B cell (primary cell): ENCODE results near the gene TAF6. TPM values are rescaled to one million over a fixed set of nuclear protein-coding genes. Genes with fewer than 3 reads are reported as not detected.

ENCODE experiments used
- ATAC-seq: fragments of 200-7000 bp; cut with Tn5 transposase; one replicate; pipeline ENCODE4 v1.10.0; 2021; ENCODE audit warnings: low read depth, mild to moderate bottlenecking, moderate number of reproducible peaks, moderate library complexity
- CTCF ChIA-PET: fragments of 350-600 bp; sonication (Branson Sonifier 250); formaldehyde crosslinking; loops from one replicate; lab custom pipeline; 2021; ENCODE audit warnings: antibody characterized with exemption, inconsistent platforms; lab: Charles Lee
- POLR2A ChIA-PET: fragments of 350-600 bp; sonication (Branson Sonifier 250); formaldehyde crosslinking; loops from one replicate; lab custom pipeline; 2021; ENCODE audit warnings: antibody characterized with exemption; lab: Charles Lee
- DNase-seq: peaks from one replicate; pipeline ENCODE4 v3.0.0; 2013
- H2AFZ ChIP-seq: 2 replicates; pipeline ENCODE4 v1.6.1; 2012; ENCODE audit warnings: mild to moderate bottlenecking, low read depth, low read length; ENCODE audit not compliant: insufficient read depth, poor library complexity, severe bottlenecking
- H3K27ac ChIP-seq, 2 donors: 1 replicate in 1 of 2; 2 replicates in 1 of 2; pipeline ENCODE4 v1.5.1; 2012 to 2013; ENCODE audit warnings: low read length in 2 of 2, mild to moderate bottlenecking in 2 of 2, moderate library complexity in 1 of 2
- H3K27me3 ChIP-seq, 4 experiments: fragments of 200-600 bp in 1 of 4; sonication (generic) in 1 of 4; replicated peaks in 1 of 4; 1 replicate in 2 of 4; 2 replicates in 2 of 4; pipeline versions ENCODE4 v1.6.1 to v1.7.0; 2013 to 2016; ENCODE audit warnings: low read length in 3 of 4, mild to moderate bottlenecking in 2 of 4, mixed read lengths in 1 of 4, moderate library complexity in 1 of 4; ENCODE audit not compliant: insufficient read depth in 4 of 4, control insufficient read depth in 3 of 4; ENCODE audit errors: control extremely low read depth in 1 of 4
- H3K36me3 ChIP-seq, 2 experiments: replicated peaks in 1 of 2; 1 replicate in 1 of 2; 2 replicates in 1 of 2; pipeline versions ENCODE4 v1.6.1 to v1.7.1; 2013; ENCODE audit warnings: low read length in 1 of 2; ENCODE audit not compliant: insufficient read depth in 2 of 2, control insufficient read depth in 1 of 2; ENCODE audit errors: control extremely low read depth in 1 of 2, extremely low read depth in 1 of 2
- H3K4me1 ChIP-seq, 2 donors: fragments of 200-600 bp in 1 of 2; sonication (generic) in 1 of 2; 1 replicate in 1 of 2; 2 replicates in 1 of 2; pipeline versions ENCODE4 v1.5.1 to v1.6.1; 2013 to 2017; ENCODE audit warnings: low read length in 2 of 2; ENCODE audit not compliant: control insufficient read depth in 2 of 2, insufficient read depth in 2 of 2
- H3K4me2 ChIP-seq: replicated peaks from 2 replicates; pipeline ENCODE3; 2012; ENCODE audit warnings: mild to moderate bottlenecking, low read depth, low read length; ENCODE audit not compliant: poor library complexity, severe bottlenecking
- H3K4me3 ChIP-seq, 5 experiments: fragments of 200-600 bp in 1 of 5; sonication (generic) in 1 of 5; 1 replicate in 3 of 5; 2 replicates in 2 of 5; pipeline versions ENCODE4 v1.5.1 to v1.7.0; 2011 to 2016; ENCODE audit warnings: low read length in 4 of 5, mild to moderate bottlenecking in 4 of 5, low read depth in 2 of 5, control low read depth in 1 of 5, moderate library complexity in 1 of 5; ENCODE audit not compliant: insufficient read depth in 1 of 5; ENCODE audit errors: control extremely low read depth in 1 of 5, extremely low read depth in 1 of 5
- H3K79me2 ChIP-seq: fragments of 200-600 bp; sonication (generic); one replicate; pipeline ENCODE4 v1.6.0; 2016; ENCODE audit warnings: low read length; ENCODE audit not compliant: control insufficient read depth, insufficient read depth
- H3K9ac ChIP-seq: fragments of 200-600 bp; sonication (generic); 2 replicates; pipeline ENCODE4 v1.6.1; 2017; ENCODE audit warnings: mild to moderate bottlenecking, low read length, moderate library complexity
- H3K9me3 ChIP-seq, 3 donors: one replicate each; pipeline versions ENCODE4 v1.6.1 to v1.7.1; 2013; ENCODE audit warnings: low read length in 2 of 3; ENCODE audit not compliant: control insufficient read depth in 2 of 3, insufficient read depth in 1 of 3; ENCODE audit errors: control extremely low read depth in 1 of 3
- H4K20me1 ChIP-seq: 2 replicates; pipeline ENCODE4 v1.6.0; 2012; ENCODE audit warnings: mild to moderate bottlenecking, low read length; ENCODE audit not compliant: insufficient read depth, control insufficient read depth, poor library complexity, severe bottlenecking
- H3K27ac Mint-ChIP-seq: one replicate; pipeline ENCODE4 v1.8.0; 2021; ENCODE audit warnings: mixed read lengths
- H3K27me3 Mint-ChIP-seq: one replicate; pipeline ENCODE4 v1.8.0; 2021; ENCODE audit warnings: mixed read lengths
- H3K4me1 Mint-ChIP-seq: one replicate; pipeline ENCODE4 v1.8.0; 2021; ENCODE audit warnings: mixed read lengths
- H3K4me3 Mint-ChIP-seq: one replicate; pipeline ENCODE4 v1.8.0; 2021; ENCODE audit warnings: mixed read lengths
- H3K9me3 Mint-ChIP-seq: one replicate; pipeline ENCODE4 v1.8.0; 2022; ENCODE audit warnings: mixed read lengths; ENCODE audit not compliant: insufficient read depth
- CTCF ChIP-seq: fragments of 200-600 bp; IDR thresholded peaks from one replicate; pipeline ENCODE4 v1.8.0; 2022; ENCODE audit warnings: antibody characterized with exemption, mild to moderate bottlenecking
- EZH2 ChIP-seq: IDR thresholded peaks from 2 replicates; pipeline ENCODE4 v1.6.1; 2012; ENCODE audit warnings: borderline replicate concordance, low read depth, mild to moderate bottlenecking, moderate library complexity, low read length; ENCODE audit not compliant: insufficient read depth, poor library complexity, severe bottlenecking
- WGBS: methylation state at CpG from one replicate; pipeline ENCODE4 v1.1.5; 2013; ENCODE audit warnings: missing lambda C conversion rate; ENCODE audit not compliant: insufficient coverage; 5-methylcytosine and 5-hydroxymethylcytosine counted together
- intact Hi-C: fragments of 100-400 bp; cut with micrococcal nuclease; formaldehyde crosslinking; loops from one replicate; pipeline ENCODE4 v1.10.0; 2022
- polyA plus RNA-seq: library from polyadenylated mRNA; depleted of rRNA; stranded (reverse); fragments of >200 nt; gene quantifications from 2 replicates; pipeline ENCODE4 v1.2.3, GENCODE V29; 2012
- total RNA-seq, 2 donors: library from RNA; stranded (reverse); fragments of 120-200 nt in 1 of 2; gene quantifications; 1 replicate in 1 of 2; 2 replicates in 1 of 2; pipeline versions ENCODE4 v1.2.3 to v1.2.4, GENCODE V29; 2013 to 2022

The TAF6 gene
- total and polyA plus RNA-seq, 2 donors (not counting 1 experiment from before 2014, with no cell fraction given): 48.3 to 65.8 TPM

DNA sequence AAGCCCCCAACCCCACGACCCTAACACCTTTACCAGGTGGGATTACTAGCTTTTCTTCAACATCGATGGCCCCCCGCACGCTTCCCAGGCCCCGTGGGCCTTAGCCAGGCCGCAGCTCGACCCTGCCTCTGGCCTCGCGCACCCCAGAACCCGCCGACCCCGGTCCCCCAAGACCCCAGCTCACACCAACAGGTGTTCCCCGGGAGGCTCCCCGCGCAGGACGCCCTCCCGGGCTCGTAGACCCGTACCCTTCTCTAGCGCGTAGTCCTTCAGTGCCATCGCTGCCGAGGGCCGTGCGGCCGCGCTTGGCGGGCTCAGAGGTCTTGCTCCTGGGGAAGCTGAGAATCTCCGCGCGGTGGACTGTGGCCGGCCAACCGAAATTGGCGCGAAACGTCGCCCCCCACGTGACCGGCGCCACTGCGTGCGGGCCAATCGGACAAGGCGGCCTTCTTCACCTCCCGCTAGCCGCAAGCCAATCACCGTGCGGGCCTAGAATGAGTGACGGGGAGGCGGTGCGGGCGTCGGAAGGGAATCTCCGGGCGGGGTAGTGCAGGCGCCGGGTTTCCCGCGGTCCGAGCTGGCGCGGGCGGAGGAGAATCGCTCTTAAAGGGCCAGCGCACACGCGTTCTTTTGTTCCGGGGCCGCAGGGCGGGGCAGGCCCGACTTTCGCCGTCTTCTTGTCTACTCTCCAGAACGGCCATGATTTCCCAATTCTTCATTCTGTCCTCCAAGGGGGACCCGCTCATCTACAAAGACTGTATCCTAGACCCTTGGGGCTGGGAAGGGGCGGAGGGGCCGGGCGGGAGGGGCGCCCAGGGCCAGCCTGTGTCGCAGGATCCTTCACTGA is 17.9 kb downstream of the TAF6 start, which contains the start of the genes AP4M1 and MCM7:
Gene AP4M1 (plus strand): TSS at position 628 of the 847 bp plus-strand sequence. CDS start 72 bp downstream, at position 700.
Gene MCM7 (minus strand): TSS at position 382 of the 847 bp plus-strand sequence. CDS start 103 bp downstream, at position 279.
- Histone ChIP-seq H3K36me3 (peaks cover 2 to 34% of the 10 kb centered on the region in 2 experiments), H3K27ac (peak within 1 kb of the TSS; percentile 60 to 94), H4K20me1 (peaks cover 17% of the 10 kb centered on the region), H3K27me3 (no peaks in the 10 kb centered on the region), H3K9ac (peak within 1 kb of the TSS; percentile 93), H3K9me3 (no peaks in the 10 kb centered on the region), H2AFZ (peak within 1 kb of the TSS; percentile 93), H3K4me1 (peaks cover 13 to 24% of the 10 kb centered on the region in 2 donors), H3K79me2 (peaks cover 40% of the 10 kb centered on the region), H3K4me3 (peak within 1 kb of the TSS; percentile 85 to 92 (median 90)), H3K4me2 (peak within 1 kb of the TSS; percentile 98)
- peaks cover 40% of the 10 kb centered on the region for H3K4me1 Mint-ChIP-seq
- H3K27me3 Mint-ChIP-seq: no peaks in the 10 kb centered on the region
- intact Hi-C loops: loop anchor here (1.0 kb wide), 4 partner anchors 18 to 47 kb away; partner anchors contain the start of genes CNPY4, LAMTOR4 and TAF6
- peak within 1 kb of the TSS; percentile 96 for H3K4me3 Mint-ChIP-seq
- H3K27ac Mint-ChIP-seq: peak within 1 kb of the TSS; percentile 98
- CTCF ChIA-PET: interaction anchor here (1.0 to 5.3 kb wide), 8 partner anchors 11 to 511 kb away, joined by 3 to 43 read pairs (median 4); partner anchors contain the start of genes CNPY4, LAMTOR4, MBLAC1 and MOSPD3
- no peak for TF ChIP-seq EZH2
- POLR2A ChIA-PET: interaction anchor here (0.5 to 2.8 kb wide), 14 partner anchors 11 to 600 kb away, joined by 3 to 37 read pairs (median 8); partner anchors contain the start of genes COPS6, LAMTOR4, MBLAC1 and TRIM4
- under 1% methylated on average over 80 of the region's 80 CpGs for WGBS
- DNase-seq: peak; percentile 97
- peak; percentile 86 for ATAC-seq
- H3K9me3 Mint-ChIP-seq: no peaks in the 10 kb centered on the region

DNA sequence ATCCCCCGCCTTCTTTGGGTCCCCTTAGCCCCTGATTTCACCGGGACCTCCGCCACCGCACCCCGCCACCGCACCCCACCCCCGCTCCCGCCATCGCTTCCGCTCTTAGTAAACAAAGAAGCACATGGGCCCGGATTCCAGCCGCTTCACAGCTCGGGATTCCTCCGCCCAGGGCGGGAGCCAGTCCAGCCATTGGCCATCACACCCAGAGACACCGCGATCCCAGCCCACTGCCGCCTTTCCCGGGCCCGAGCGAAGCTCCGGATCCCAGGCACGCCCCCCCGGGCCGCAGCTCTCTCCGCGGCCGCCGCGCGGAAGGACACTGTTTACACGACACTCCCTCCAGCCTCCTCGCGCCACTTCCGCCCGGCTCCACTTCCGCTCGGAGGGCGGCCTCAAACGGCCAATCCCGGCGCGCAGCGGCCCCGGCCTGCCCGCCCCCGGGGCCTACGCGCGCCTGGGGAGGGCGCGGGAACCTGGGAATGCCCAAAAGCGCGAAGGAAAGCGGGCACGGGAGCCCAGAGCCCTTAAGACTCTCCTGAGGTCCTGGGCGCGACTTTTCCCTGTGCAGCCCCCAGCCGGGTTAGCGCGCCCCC is 18.6 kb downstream of the TAF6 start:
- intact Hi-C loops: loop anchor here (1.0 kb wide), 6 partner anchors 12 to 51 kb away; partner anchors contain the start of genes CNPY4, COPS6, LAMTOR4 and TAF6
- H3K4me3 Mint-ChIP-seq: peak overlapping the region; percentile 96
- peaks cover 40% of the 10 kb centered on the region for H3K4me1 Mint-ChIP-seq
- ATAC-seq (peak; percentile 71), DNase-seq (peak; percentile 97)
- H3K4me1 ChIP-seq: peaks cover 13 to 24% of the 10 kb centered on the region in 2 donors
- POLR2A ChIA-PET: interaction anchor here (1.2 to 2.8 kb wide), 9 partner anchors 10 to 328 kb away, joined by 4 to 37 read pairs (median 8); partner anchors contain the start of genes MBLAC1, TRIM4, ZCWPW1 and ZSCAN21
- H3K27me3 ChIP-seq: no peaks in the 10 kb centered on the region
- under 1% methylated on average over 61 of the region's 61 CpGs for WGBS
- no peaks in the 10 kb centered on the region for H3K9me3 Mint-ChIP-seq
- peaks cover 2 to 39% of the 10 kb centered on the region in 2 experiments for H3K36me3 ChIP-seq
- CTCF ChIA-PET: interaction anchor here (1.0 to 5.3 kb wide), 8 partner anchors 10 to 512 kb away, joined by 3 to 43 read pairs (median 4); partner anchors contain the start of genes CNPY4, LAMTOR4, MBLAC1 and MOSPD3
- H3K4me3 ChIP-seq: peak overlapping the region; percentile 85 to 92 (median 90)
- H3K79me2 ChIP-seq: peaks cover 40% of the 10 kb centered on the region
- H2AFZ ChIP-seq: peak overlapping the region; percentile 93
- peak overlapping the region; percentile 93 for H3K9ac ChIP-seq
- H3K27me3 Mint-ChIP-seq: no peaks in the 10 kb centered on the region
- H3K4me2 ChIP-seq: peak overlapping the region; percentile 98
- TF ChIP-seq EZH2 (no peak), CTCF (no peak)
- peaks cover 24% of the 10 kb centered on the region for H4K20me1 ChIP-seq
- H3K9me3 ChIP-seq: no peaks in the 10 kb centered on the region
- H3K27ac ChIP-seq: peak overlapping the region; percentile 60 to 94
- H3K27ac Mint-ChIP-seq: peak overlapping the region; percentile 98
